Measurements from ENCODE around the gene KLF17.

Gene KLF17

DNA sequence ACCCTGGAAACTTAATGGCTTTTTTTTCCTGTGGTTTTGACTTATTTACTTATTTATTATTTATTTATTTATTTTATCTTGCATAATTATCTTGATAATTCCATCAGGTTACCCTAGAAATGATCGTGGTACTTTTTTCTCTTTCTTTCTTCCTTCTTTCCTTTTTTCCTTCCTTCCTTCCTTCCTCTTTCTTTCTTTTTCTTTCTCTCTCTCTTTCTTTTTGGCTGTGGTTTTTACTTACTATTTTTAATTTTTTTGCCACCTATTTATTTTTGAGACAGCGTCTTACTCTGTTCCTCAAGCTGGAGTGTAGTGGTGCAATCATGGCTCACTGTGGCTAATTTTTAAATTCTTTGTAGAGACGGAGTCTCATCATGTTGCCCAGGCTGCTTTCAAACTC is 29.0 kb downstream of the KLF17 start:
- Histone ChIP-seq H3K27ac (ENCODE audit: low read depth in 2 of 2, low read length in 2 of 2) (no peak overlapping the region), H3K36me3 (ENCODE audit: control insufficient read depth in 2 of 2, insufficient read depth in 2 of 2, low read length in 2 of 2) (no peaks in the 10 kb centered on the region), H3K9me3 (ENCODE audit: control insufficient read depth in 2 of 2, low read length in 2 of 2) (no peaks in the 10 kb centered on the region), H3K9ac (ENCODE audit: low read depth in 1 of 2, low read length in 2 of 2) (no peak overlapping the region), H3K27me3 (ENCODE audit: control insufficient read depth in 2 of 2, insufficient read depth in 2 of 2, low read length in 2 of 2) (peaks cover 0 to 6% of the 10 kb centered on the region in 2 donors), H3K4me3 (ENCODE audit: low read length in 2 of 2) (no peak overlapping the region), H3K4me1 (ENCODE audit: control insufficient read depth in 2 of 2, insufficient read depth in 2 of 2, low read length in 2 of 2) (no peaks in the 10 kb centered on the region)

DNA sequence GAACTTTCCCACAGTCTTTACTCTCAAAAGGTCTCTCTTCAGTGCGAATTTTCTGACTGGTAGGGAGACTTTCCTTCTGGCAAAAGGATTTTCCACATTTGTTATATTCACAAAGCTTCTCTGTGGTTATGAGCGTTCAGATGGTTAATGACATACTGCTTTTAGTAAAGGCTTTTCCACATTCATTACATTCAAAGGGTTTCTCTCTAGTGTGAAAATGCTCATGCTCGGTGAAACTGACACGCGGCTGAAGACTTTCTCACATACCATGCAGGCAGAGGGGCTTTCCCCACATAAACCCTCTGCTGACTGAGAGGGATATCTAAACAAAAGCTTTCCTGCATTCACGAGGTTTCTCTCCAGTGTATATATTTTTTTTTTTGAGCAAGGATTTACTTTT is 32.7 kb downstream of the KLF17 start:
- Histone ChIP-seq H3K9ac (ENCODE audit: low read depth in 1 of 2, low read length in 2 of 2) (no peak overlapping the region), H3K4me3 (ENCODE audit: low read length in 2 of 2) (no peak overlapping the region), H3K27ac (ENCODE audit: low read depth in 2 of 2, low read length in 2 of 2) (no peak overlapping the region), H3K27me3 (ENCODE audit: control insufficient read depth in 2 of 2, insufficient read depth in 2 of 2, low read length in 2 of 2) (peaks cover 0 to 6% of the 10 kb centered on the region in 2 donors), H3K4me1 (ENCODE audit: control insufficient read depth in 2 of 2, insufficient read depth in 2 of 2, low read length in 2 of 2) (no peaks in the 10 kb centered on the region), H3K9me3 (ENCODE audit: control insufficient read depth in 2 of 2, low read length in 2 of 2) (no peaks in the 10 kb centered on the region), H3K36me3 (ENCODE audit: control insufficient read depth in 2 of 2, insufficient read depth in 2 of 2, low read length in 2 of 2) (no peaks in the 10 kb centered on the region)

DNA sequence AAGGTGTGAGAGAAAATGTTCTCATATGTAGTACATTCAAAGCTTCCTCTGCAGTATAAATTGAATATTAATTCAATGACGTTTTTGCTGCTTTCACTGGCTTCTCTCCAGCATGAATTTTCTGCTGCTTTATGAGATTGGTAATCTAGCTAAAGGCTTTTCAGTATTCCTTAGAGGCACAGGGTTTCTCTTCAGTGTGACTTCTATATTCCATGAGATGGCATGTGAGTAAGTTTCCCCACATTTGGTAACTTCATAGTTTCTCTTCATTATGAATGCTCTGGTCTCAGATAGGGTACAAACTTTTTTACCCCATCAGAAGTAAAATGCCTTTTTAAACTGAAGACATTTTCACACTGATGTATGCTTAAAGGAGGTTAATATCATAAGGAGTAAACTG is 33.2 kb downstream of the KLF17 start:
- Histone ChIP-seq H3K9me3 (ENCODE audit: control insufficient read depth in 2 of 2, low read length in 2 of 2) (no peaks in the 10 kb centered on the region), H3K36me3 (ENCODE audit: control insufficient read depth in 2 of 2, insufficient read depth in 2 of 2, low read length in 2 of 2) (no peaks in the 10 kb centered on the region), H3K4me1 (ENCODE audit: control insufficient read depth in 2 of 2, insufficient read depth in 2 of 2, low read length in 2 of 2) (no peaks in the 10 kb centered on the region), H3K27me3 (ENCODE audit: control insufficient read depth in 2 of 2, insufficient read depth in 2 of 2, low read length in 2 of 2) (peaks cover 0 to 6% of the 10 kb centered on the region in 2 donors), H3K27ac (ENCODE audit: low read depth in 2 of 2, low read length in 2 of 2) (no peak overlapping the region), H3K4me3 (ENCODE audit: low read length in 2 of 2) (no peak overlapping the region), H3K9ac (ENCODE audit: low read depth in 1 of 2, low read length in 2 of 2) (no peak overlapping the region)

DNA sequence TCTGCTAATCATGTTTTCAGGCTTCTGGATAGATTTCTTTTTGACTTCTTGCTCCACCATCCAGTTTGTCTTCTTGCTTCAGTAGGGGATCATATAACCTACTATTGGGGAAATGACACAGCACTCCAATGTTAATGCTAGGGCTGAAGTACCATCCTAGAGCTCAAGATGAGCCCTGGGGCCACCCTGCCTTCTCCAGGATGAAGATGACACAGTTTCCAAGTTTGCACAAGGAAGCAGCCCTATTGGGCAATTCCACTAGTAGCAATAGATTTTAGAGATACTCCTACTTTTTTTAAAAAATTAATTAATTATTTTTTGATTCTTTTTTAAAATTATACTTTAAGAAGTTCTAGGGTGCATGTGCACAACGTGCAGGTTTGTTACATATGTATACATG is 34.1 kb downstream of the KLF17 start:
- Histone ChIP-seq H3K36me3 (ENCODE audit: control insufficient read depth in 2 of 2, insufficient read depth in 2 of 2, low read length in 2 of 2) (no peaks in the 10 kb centered on the region), H3K4me1 (ENCODE audit: control insufficient read depth in 2 of 2, insufficient read depth in 2 of 2, low read length in 2 of 2) (no peaks in the 10 kb centered on the region), H3K9me3 (ENCODE audit: control insufficient read depth in 2 of 2, low read length in 2 of 2) (no peaks in the 10 kb centered on the region)

DNA sequence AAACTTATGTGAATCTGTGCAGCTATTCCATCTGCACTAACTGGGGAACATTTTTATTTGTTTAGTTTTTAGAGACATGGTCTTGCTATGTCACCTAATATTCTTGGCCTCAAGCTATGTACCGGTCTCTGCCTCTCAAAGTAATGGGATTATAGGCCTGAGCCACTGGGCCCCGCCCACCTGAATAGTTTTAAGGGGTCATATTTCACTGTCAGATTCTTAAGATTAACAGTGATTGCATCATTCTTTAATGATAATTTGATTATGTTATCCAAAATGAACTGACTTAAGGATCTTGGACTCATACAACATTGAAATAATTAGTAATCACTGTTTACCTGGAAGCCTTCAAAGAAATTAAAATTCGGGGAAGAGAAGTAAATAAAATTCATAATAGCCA is 35.4 kb downstream of the KLF17 start:
- Histone ChIP-seq H3K27ac (ENCODE audit: low read depth in 2 of 2, low read length in 2 of 2) (no peak overlapping the region), H3K27me3 (ENCODE audit: control insufficient read depth in 2 of 2, insufficient read depth in 2 of 2, low read length in 2 of 2) (peaks cover 0 to 6% of the 10 kb centered on the region in 2 donors), H3K4me3 (ENCODE audit: low read length in 2 of 2) (no peak overlapping the region), H3K9ac (ENCODE audit: low read depth in 1 of 2, low read length in 2 of 2) (no peak overlapping the region), H3K4me1 (ENCODE audit: control insufficient read depth in 2 of 2, insufficient read depth in 2 of 2, low read length in 2 of 2) (no peaks in the 10 kb centered on the region), H3K9me3 (ENCODE audit: control insufficient read depth in 2 of 2, low read length in 2 of 2) (no peaks in the 10 kb centered on the region), H3K36me3 (ENCODE audit: control insufficient read depth in 2 of 2, insufficient read depth in 2 of 2, low read length in 2 of 2) (no peaks in the 10 kb centered on the region)

More for the DNA sequence above, 34.1 kb downstream of the KLF17 start:
- Histone ChIP-seq H3K4me3 (ENCODE audit: low read length in 2 of 2) (no peak overlapping the region), H3K9ac (ENCODE audit: low read depth in 1 of 2, low read length in 2 of 2) (no peak overlapping the region), H3K27me3 (ENCODE audit: control insufficient read depth in 2 of 2, insufficient read depth in 2 of 2, low read length in 2 of 2) (peaks cover 0 to 6% of the 10 kb centered on the region in 2 donors), H3K27ac (ENCODE audit: low read depth in 2 of 2, low read length in 2 of 2) (no peak overlapping the region)

DNA sequence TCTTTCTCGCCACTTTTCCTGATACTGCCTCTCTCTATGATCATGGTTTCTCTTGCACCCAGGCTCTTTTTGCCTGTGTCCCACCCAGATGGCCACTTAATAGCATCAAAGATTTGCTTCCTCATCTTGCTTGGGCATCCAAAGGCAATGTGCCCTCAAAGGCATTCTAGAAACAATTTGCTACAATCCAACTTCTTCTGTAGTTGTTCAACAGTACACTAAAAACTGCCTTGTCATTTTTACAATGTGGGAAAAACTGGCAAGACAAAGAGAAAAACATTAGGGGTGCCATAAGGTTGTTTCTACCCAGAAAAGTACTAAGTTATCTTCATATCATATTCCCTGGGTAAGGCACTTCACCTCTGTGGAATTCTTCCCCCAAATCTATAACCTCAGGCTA is 39.3 kb downstream of the KLF17 start:
- Histone ChIP-seq H3K9ac (ENCODE audit: low read depth in 1 of 2, low read length in 2 of 2) (no peak overlapping the region), H3K4me1 (ENCODE audit: control insufficient read depth in 2 of 2, insufficient read depth in 2 of 2, low read length in 2 of 2) (no peaks in the 10 kb centered on the region), H3K27me3 (ENCODE audit: control insufficient read depth in 2 of 2, insufficient read depth in 2 of 2, low read length in 2 of 2) (no peaks in the 10 kb centered on the region), H3K9me3 (ENCODE audit: control insufficient read depth in 2 of 2, low read length in 2 of 2) (no peaks in the 10 kb centered on the region), H3K27ac (ENCODE audit: low read depth in 2 of 2, low read length in 2 of 2) (no peak overlapping the region), H3K4me3 (ENCODE audit: low read length in 2 of 2) (no peak overlapping the region), H3K36me3 (ENCODE audit: control insufficient read depth in 2 of 2, insufficient read depth in 2 of 2, low read length in 2 of 2) (no peaks in the 10 kb centered on the region)

DNA sequence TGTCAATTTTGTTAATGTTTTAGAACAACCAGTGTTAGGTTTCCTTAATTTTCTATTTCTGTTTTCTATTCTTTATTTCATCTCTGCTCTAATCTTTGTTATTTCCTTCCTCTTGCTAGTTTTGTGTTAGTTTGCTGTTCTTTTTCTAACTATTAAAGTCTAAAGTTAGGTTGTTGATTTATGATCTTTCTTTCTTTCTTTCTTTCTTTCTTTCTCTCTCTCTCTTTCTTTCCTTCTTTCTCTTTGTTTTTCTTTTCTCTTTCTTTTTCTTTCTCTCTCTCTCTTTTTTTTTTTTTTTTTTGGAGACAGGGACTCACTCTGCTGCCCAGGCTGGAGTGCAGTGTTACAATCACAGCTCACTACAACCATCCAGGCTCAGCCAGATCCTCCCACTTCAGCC is 40.2 kb downstream of the KLF17 start:
- no peaks in the 10 kb centered on the region for H3K9me3 ChIP-seq (ENCODE audit: control insufficient read depth in 2 of 2, low read length in 2 of 2)
- H3K36me3 ChIP-seq (ENCODE audit: control insufficient read depth in 2 of 2, insufficient read depth in 2 of 2, low read length in 2 of 2): no peaks in the 10 kb centered on the region
- H3K4me1 ChIP-seq (ENCODE audit: control insufficient read depth in 2 of 2, insufficient read depth in 2 of 2, low read length in 2 of 2): no peaks in the 10 kb centered on the region
- no peak overlapping the region for H3K4me3 ChIP-seq (ENCODE audit: low read length in 2 of 2)
- H3K27ac ChIP-seq (ENCODE audit: low read depth in 2 of 2, low read length in 2 of 2): no peak overlapping the region
- H3K9ac ChIP-seq (ENCODE audit: low read depth in 1 of 2, low read length in 2 of 2): no peak overlapping the region
- H3K27me3 ChIP-seq (ENCODE audit: control insufficient read depth in 2 of 2, insufficient read depth in 2 of 2, low read length in 2 of 2): no peaks in the 10 kb centered on the region

DNA sequence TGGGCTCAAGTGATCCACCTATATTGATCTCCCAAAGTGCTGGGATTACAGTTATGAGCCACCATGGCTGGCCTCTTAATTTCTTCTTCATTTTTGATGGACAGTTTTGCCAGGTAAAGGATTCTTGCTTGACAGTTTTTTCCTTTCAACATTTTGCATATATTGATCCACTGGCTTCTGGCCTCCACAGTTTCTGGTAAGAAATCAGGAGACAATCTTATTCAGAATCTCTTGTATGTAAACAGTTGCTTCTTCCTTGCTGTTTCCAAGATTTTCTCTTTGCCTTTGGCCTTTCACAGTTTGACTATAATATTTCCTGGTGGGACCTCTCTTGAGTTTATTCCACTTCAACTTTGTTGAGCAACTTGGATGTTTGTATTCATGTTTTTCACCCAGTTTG is 42.9 kb downstream of the KLF17 start:
- Histone ChIP-seq H3K4me3 (ENCODE audit: low read length in 2 of 2) (no peak overlapping the region), H3K27me3 (ENCODE audit: control insufficient read depth in 2 of 2, insufficient read depth in 2 of 2, low read length in 2 of 2) (peaks cover 0 to 2% of the 10 kb centered on the region in 2 donors), H3K27ac (ENCODE audit: low read depth in 2 of 2, low read length in 2 of 2) (no peak overlapping the region), H3K4me1 (ENCODE audit: control insufficient read depth in 2 of 2, insufficient read depth in 2 of 2, low read length in 2 of 2) (no peaks in the 10 kb centered on the region), H3K36me3 (ENCODE audit: control insufficient read depth in 2 of 2, insufficient read depth in 2 of 2, low read length in 2 of 2) (no peaks in the 10 kb centered on the region), H3K9me3 (ENCODE audit: control insufficient read depth in 2 of 2, low read length in 2 of 2) (no peaks in the 10 kb centered on the region), H3K9ac (ENCODE audit: low read depth in 1 of 2, low read length in 2 of 2) (no peak overlapping the region)

DNA sequence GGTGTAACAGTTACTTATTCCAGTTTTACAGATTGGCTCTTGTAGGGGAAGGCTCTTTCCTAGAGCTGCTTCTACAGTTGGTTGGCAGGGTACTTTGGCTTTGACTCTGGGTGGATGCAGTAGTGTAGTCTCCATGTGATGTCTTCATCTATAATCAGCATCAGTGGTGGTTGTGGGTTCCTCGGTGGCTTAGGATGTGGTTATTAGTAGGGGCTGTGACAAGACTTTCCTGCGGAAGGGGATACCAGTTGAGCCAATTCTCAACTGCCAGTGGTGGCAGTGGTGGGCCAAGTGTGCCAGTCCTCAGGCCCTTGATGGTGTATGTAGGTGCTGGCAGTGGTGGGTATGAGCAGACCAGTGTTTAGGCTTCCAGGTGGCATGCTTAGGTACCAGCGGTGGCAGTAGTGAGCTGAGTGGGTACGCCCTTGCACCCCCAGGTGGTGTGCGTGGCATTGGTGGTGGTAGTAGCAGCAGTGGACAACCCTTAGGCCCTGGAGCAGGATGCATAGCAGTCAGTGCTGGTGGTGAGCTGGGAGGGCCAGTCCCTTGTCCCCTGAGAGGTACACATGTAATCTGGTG is 50.0 kb downstream of the KLF17 start:
- no peak overlapping the region for H3K27ac ChIP-seq (ENCODE audit: low read depth in 2 of 2, low read length in 2 of 2)
- H3K4me1 ChIP-seq (ENCODE audit: control insufficient read depth in 2 of 2, insufficient read depth in 2 of 2, low read length in 2 of 2): no peaks in the 10 kb centered on the region
- H3K9ac ChIP-seq (ENCODE audit: low read depth in 1 of 2, low read length in 2 of 2): no peak overlapping the region
- H3K36me3 ChIP-seq (ENCODE audit: control insufficient read depth in 2 of 2, insufficient read depth in 2 of 2, low read length in 2 of 2): no peaks in the 10 kb centered on the region
- H3K9me3 ChIP-seq (ENCODE audit: control insufficient read depth in 2 of 2, low read length in 2 of 2): no peaks in the 10 kb centered on the region
- peaks cover 0 to 2% of the 10 kb centered on the region in 2 donors for H3K27me3 ChIP-seq (ENCODE audit: control insufficient read depth in 2 of 2, insufficient read depth in 2 of 2, low read length in 2 of 2)
- H3K4me3 ChIP-seq (ENCODE audit: low read length in 2 of 2): no peak overlapping the region

DNA sequence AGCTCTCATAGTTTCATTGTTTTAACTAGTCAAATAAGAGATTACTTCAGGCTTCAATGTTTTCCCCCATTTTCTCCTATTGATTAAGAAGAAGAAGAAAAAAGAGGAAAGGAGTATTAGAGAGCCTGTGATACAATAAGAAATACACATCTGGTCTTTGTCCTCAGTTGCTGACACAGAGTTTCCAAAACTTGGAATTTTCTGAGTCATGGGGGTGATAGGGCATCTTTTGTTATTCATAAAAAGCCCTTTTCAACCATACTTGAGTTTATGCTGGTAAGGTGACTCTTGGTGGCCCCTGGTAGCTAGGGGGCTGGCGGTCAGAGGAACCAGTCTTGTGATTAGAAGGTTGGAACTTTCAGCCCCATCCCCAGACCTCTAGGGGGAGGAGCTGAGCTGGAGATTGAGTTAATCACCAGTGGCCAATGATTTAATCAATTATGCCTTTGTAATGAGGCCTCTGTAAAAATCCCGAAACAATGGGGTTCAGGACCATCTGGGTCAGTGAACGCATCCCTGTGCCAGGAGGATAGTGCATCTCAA is 51.7 kb downstream of the KLF17 start:
- H3K9ac ChIP-seq (ENCODE audit: low read depth in 1 of 2, low read length in 2 of 2): no peak overlapping the region
- no peak overlapping the region for H3K4me3 ChIP-seq (ENCODE audit: low read length in 2 of 2)
- peaks cover 0 to 2% of the 10 kb centered on the region in 2 donors for H3K27me3 ChIP-seq (ENCODE audit: control insufficient read depth in 2 of 2, insufficient read depth in 2 of 2, low read length in 2 of 2)
- no peaks in the 10 kb centered on the region for H3K4me1 ChIP-seq (ENCODE audit: control insufficient read depth in 2 of 2, insufficient read depth in 2 of 2, low read length in 2 of 2)
- no peaks in the 10 kb centered on the region for H3K36me3 ChIP-seq (ENCODE audit: control insufficient read depth in 2 of 2, insufficient read depth in 2 of 2, low read length in 2 of 2)
- no peaks in the 10 kb centered on the region for H3K9me3 ChIP-seq (ENCODE audit: control insufficient read depth in 2 of 2, low read length in 2 of 2)
- no peak overlapping the region for H3K27ac ChIP-seq (ENCODE audit: low read depth in 2 of 2, low read length in 2 of 2)
